HepG2 (cell line): ENCODE measurements around the gene ADAMTS4. TPM values are rescaled to one million over a fixed set of nuclear protein-coding genes. Genes with fewer than 3 reads are reported as not detected.

Experiments
- ASH2L ChIP-seq: fragments of 300-600, 200-600 bp; sonication (generic); IDR thresholded peaks from 2 replicates; pipeline ENCODE4 v1.7.0; 2017; ENCODE audit warnings: low read depth, mild to moderate bottlenecking, moderate library complexity, mixed read lengths, low read length; ENCODE audit not compliant: insufficient read length
- ATAD3A ChIP-seq: sonication (generic); formaldehyde crosslinking; IDR thresholded peaks from 2 replicates; pipeline ENCODE4 v1.4.0; 2020; ENCODE audit warnings: missing genetic modification reagents
- BRCA1 ChIP-seq: sonication (generic); formaldehyde crosslinking; IDR thresholded peaks from 2 replicates; pipeline ENCODE4 v1.4.0; 2020; ENCODE audit warnings: missing genetic modification reagents
- DNMT3B ChIP-seq: conservative IDR thresholded peaks from 2 replicates; pipeline ENCODE4 v1.6.1; 2016; ENCODE audit warnings: missing biosample characterization, control low read depth
- DZIP1 ChIP-seq: sonication (generic); formaldehyde crosslinking; IDR thresholded peaks from 2 replicates; pipeline ENCODE4 v1.5.0; 2020; ENCODE audit warnings: mild to moderate bottlenecking, missing genetic modification reagents
- ELF3 ChIP-seq: IDR thresholded peaks from 2 replicates; pipeline ENCODE4 v1.6.1; 2016; ENCODE audit warnings: missing genetic modification reagents, missing compliant biosample characterization
- NR2C2 ChIP-seq: sonication (generic); formaldehyde crosslinking; IDR thresholded peaks from 2 replicates; pipeline ENCODE4 v1.4.0; 2020; ENCODE audit warnings: missing genetic modification reagents, mild to moderate bottlenecking, moderate library complexity, borderline replicate concordance
- PPARG ChIP-seq: conservative IDR thresholded peaks from 2 replicates; pipeline ENCODE4 v1.6.1; 2016; ENCODE audit warnings: missing biosample characterization, missing genetic modification reagents
- SNAI1 ChIP-seq: sonication (generic); formaldehyde crosslinking; IDR thresholded peaks from 2 replicates; pipeline ENCODE4 v1.5.0; 2020; ENCODE audit warnings: mild to moderate bottlenecking, missing genetic modification reagents, borderline replicate concordance
- SSRP1 ChIP-seq: IDR thresholded peaks from 2 replicates; pipeline ENCODE4 v1.6.1; 2016; ENCODE audit warnings: control low read depth
- STAG1 ChIP-seq: sonication (generic); formaldehyde crosslinking; IDR thresholded peaks from 2 replicates; pipeline ENCODE4 v1.4.0; 2020; ENCODE audit warnings: missing genetic modification reagents
- USF2 ChIP-seq, 2 experiments: sonication (generic) in 1 of 2; formaldehyde crosslinking in 1 of 2; IDR thresholded peaks; 2 replicates each; pipeline versions ENCODE4 v1.5.1 to v1.6.1; 2011 to 2020; ENCODE audit warnings: borderline replicate concordance in 1 of 2, low read depth in 1 of 2, low read length in 1 of 2, mild to moderate bottlenecking in 1 of 2, missing genetic modification reagents in 1 of 2, moderate library complexity in 1 of 2
- ZFP36L2 ChIP-seq: sonication (generic); formaldehyde crosslinking; IDR thresholded peaks from 2 replicates; pipeline ENCODE4 v1.4.0; 2020; ENCODE audit warnings: missing genetic modification reagents
- ZNF143 ChIP-seq: sonication (generic); formaldehyde crosslinking; IDR thresholded peaks from 2 replicates; pipeline ENCODE4 v1.4.0; 2020; ENCODE audit warnings: missing genetic modification reagents
- ZNF446 ChIP-seq: sonication (generic); formaldehyde crosslinking; IDR thresholded peaks from 2 replicates; pipeline ENCODE4 v1.5.0; 2020; ENCODE audit warnings: mild to moderate bottlenecking, missing genetic modification reagents
- ZNF562 ChIP-seq: sonication (generic); formaldehyde crosslinking; IDR thresholded peaks from 2 replicates; pipeline ENCODE4 v1.8.0; 2022; ENCODE audit warnings: missing genetic modification reagents, borderline replicate concordance
- ZNF616 ChIP-seq: sonication (generic); formaldehyde crosslinking; IDR thresholded peaks from 2 replicates; pipeline ENCODE4 v1.5.0; 2020; ENCODE audit warnings: low read depth, mild to moderate bottlenecking, missing genetic modification reagents
- ZNF646 ChIP-seq: sonication (generic); formaldehyde crosslinking; IDR thresholded peaks from 2 replicates; pipeline ENCODE4 v1.9.0; 2021; ENCODE audit warnings: mild to moderate bottlenecking, missing genetic modification reagents
- polyA plus RNA-seq, 8 experiments: library from polyadenylated mRNA; depleted of rRNA in 3 of 8; stranded (reverse) in 7 of 8; unstranded in 1 of 8; fragments of >200 nt; fragmentation: Illumina TruSeq in 4 of 8; extraction: Trizol in 4 of 8; gene quantifications; 2 replicates each; pipeline versions ENCODE4 v1.2.1 to v1.2.3, GENCODE V29; 2011 to 2016; ENCODE audit warnings: low read depth in 4 of 8, missing spikeins in 1 of 8, mixed read lengths in 1 of 8; ENCODE audit not compliant: insufficient read depth in 1 of 8
- total RNA-seq, 5 experiments: library from RNA; depleted of rRNA; stranded (reverse); fragments of >200 nt; fragmentation: Illumina TruSeq; extraction: Trizol; gene quantifications; 2 replicates each; pipeline ENCODE4 v1.2.3, GENCODE V29; 2016; ENCODE audit warnings: low read depth in 1 of 5

The ADAMTS4 gene
- total and polyA plus RNA-seq, 2 of the 13 experiments (the other 11 are each of a cell fraction or from before 2014, with no cell fraction given), result 0.51 to 1.7 TPM

DNA sequence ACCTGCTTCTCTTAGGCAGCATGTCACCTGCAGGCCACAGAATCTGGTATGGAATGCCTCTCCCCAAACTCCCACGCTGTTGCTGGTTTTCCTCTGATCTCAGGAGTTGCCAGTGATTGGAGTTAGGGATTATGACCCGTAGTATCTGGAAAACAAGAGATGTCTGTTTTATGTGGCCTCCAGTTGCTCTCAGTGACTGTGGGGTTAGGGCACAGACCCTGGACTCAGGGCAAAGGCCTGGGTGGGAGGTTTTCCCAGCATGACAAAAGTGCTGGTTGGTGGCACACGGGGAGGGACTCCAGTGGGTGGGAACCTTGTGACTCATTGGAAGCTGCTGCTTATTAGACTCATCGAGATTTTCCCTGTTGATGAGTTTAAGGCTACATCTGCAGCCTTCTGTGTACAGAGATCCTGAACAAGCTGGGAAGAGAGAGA lies 39.2 kb upstream of the ADAMTS4 start, which contains the start of gene NR1I3 (continued):
- TF ChIP-seq ATAD3A (no peak), STAG1 (CRISPR knock-in tag) (no peak), ZNF616 (CRISPR knock-in tag) (no peak), ZNF562 (CRISPR knock-in tag) (no peak), BRCA1 (no peak), PPARG (no peak), SNAI1 (CRISPR knock-in tag) (no peak), ZFP36L2 (no peak), NR2C2 (peak; percentile 70; the same call in 1 of the 2 replicates), ZNF446 (CRISPR knock-in tag) (no peak), DZIP1 (no peak), SSRP1 (no peak), ASH2L (peak; percentile 52), ZNF646 (no peak), USF2 (IDR thresholded peaks at IDR 0.05; ENCODE audit: low read depth, low read length) (no peak), USF2 (CRISPR knock-in tag; IDR thresholded peaks at IDR 0.05; ENCODE audit: borderline replicate concordance) (no peak), DNMT3B (no peak), ZNF143 (CRISPR knock-in tag) (no peak), ELF3 (no peak)
